NCI-H1694 (cell line): ENCODE measurements around the gene MCUB.
"Not testable (repeated sequence)": the region's sequence is repeated elsewhere in the genome, so short reads cannot be mapped to it uniquely, and the experiment has no call there.

Experiments
- DNase-seq: peaks from one replicate; lab custom pipeline; 2025; lab: John Stamatoyannopoulos, UW

Gene MCUB

GRCh38 chr4:109579997-109580396 lies 20.0 kb downstream of the MCUB start:
- DNase-seq = not testable (repeated sequence)

GRCh38 chr4:109588176-109588575 lies 28.1 kb downstream of the MCUB start:
- DNase-seq = no peak

GRCh38 chr4:109589119-109589518 lies 29.1 kb downstream of the MCUB start:
- no peak for DNase-seq

GRCh38 chr4:109589605-109590004 lies 29.6 kb downstream of the MCUB start:
- no peak for DNase-seq

- DNase-seq = no peak
Observed at GRCh38 chr4:109590905-109591304, 30.9 kb downstream of the MCUB start.

- no peak for DNase-seq
Observed at GRCh38 chr4:109592367-109592766, 32.3 kb downstream of the MCUB start.

GRCh38 chr4:109595123-109595522 lies 35.1 kb downstream of the MCUB start:
- not testable (repeated sequence) for DNase-seq

GRCh38 chr4:109596420-109597085 lies 36.5 kb downstream of the MCUB start:
- not testable (repeated sequence) for DNase-seq

- no peak for DNase-seq
Observed at GRCh38 chr4:109599046-109599652, 39.1 kb downstream of the MCUB start.

- DNase-seq = no peak
Observed at GRCh38 chr4:109600431-109600830, 40.4 kb downstream of the MCUB start.

- DNase-seq = no peak
Observed at GRCh38 chr4:109601336-109601735, 41.3 kb downstream of the MCUB start.

- DNase-seq = no peak
Observed at GRCh38 chr4:109607976-109608375, 47.9 kb downstream of the MCUB start.

- no peak for DNase-seq
Observed at GRCh38 chr4:109608879-109609278, 48.8 kb downstream of the MCUB start.

GRCh38 chr4:109609431-109609830 lies 49.4 kb downstream of the MCUB start:
- DNase-seq = no peak

GRCh38 chr4:109610489-109610888 lies 50.4 kb downstream of the MCUB start:
- no peak for DNase-seq

- no peak for DNase-seq
Observed at GRCh38 chr4:109611045-109611646, 51.1 kb downstream of the MCUB start.

- DNase-seq = no peak
Observed at GRCh38 chr4:109614015-109614414, 54.0 kb downstream of the MCUB start.

- no peak for DNase-seq
Observed at GRCh38 chr4:109614466-109614865, 54.4 kb downstream of the MCUB start.

- no peak for DNase-seq
Observed at GRCh38 chr4:109615742-109616141, 55.7 kb downstream of the MCUB start.

GRCh38 chr4:109616243-109616642 lies 56.2 kb downstream of the MCUB start:
- DNase-seq = no peak

GRCh38 chr4:109622626-109623025 lies 62.6 kb downstream of the MCUB start:
- no peak for DNase-seq

GRCh38 chr4:109624536-109624935 lies 64.5 kb downstream of the MCUB start:
- DNase-seq = no peak

GRCh38 chr4:109627361-109627760 lies 67.3 kb downstream of the MCUB start:
- no peak for DNase-seq

- no peak for DNase-seq
Observed at GRCh38 chr4:109629775-109630174, 69.7 kb downstream of the MCUB start.
